ENCODE results near the gene PHOX2A.

Gene PHOX2A

GRCh38 chr11:72189455-72190250, 54.3 kb downstream of the PHOX2A start:
- DNase-seq (ENCODE audit: extremely low read depth in 1 of 2, low read depth in 1 of 2): no peak

All from stimulated activated CD8-positive, alpha-beta memory T cell treated with anti-CD3 and anti-CD28 coated beads, Interleukin-7, amount 100 ng/mL, for 48 hours (primary cell).